Vagina (tissue), 2 donors: ENCODE measurements around the gene FOXD3.

Experiments used
- CTCF ChIP-seq, 3 experiments: fragments of 450-650 bp in 2 of 3; fragments of 200-600 bp in 1 of 3; sonication (generic) in 1 of 3; IDR thresholded peaks; one replicate each; pipeline ENCODE4 v1.5.1; 2017 to 2019; ENCODE audit warnings: antibody characterized with exemption in 3 of 3, mild to moderate bottlenecking in 2 of 3, moderate library complexity in 2 of 3
- POLR2A ChIP-seq, 2 donors: fragments of 450-650 bp; IDR thresholded peaks; one replicate each; pipeline ENCODE4 v1.6.1; 2017; ENCODE audit warnings: antibody characterized with exemption in 2 of 2, mild to moderate bottlenecking in 2 of 2, moderate library complexity in 2 of 2

GRCh38 chr1:63325279-63325985 lies 3.1 kb downstream of the FOXD3 start:
- TF ChIP-seq POLR2A (IDR thresholded peaks at IDR 0.05) = no peak
- TF ChIP-seq CTCF (IDR thresholded peaks at IDR 0.05) = no peak
